ENCODE measurements around the gene WNT2. TPM values are rescaled to one million over a fixed set of nuclear protein-coding genes. Genes with fewer than 3 reads are reported as not detected.
A peak's percentile ranks its signal among the peaks of the same experiment; 100 is the strongest.

Gene WNT2
- total RNA-seq, 1 experiment from 2014 or later = not detected

- peaks cover 26% of the 10 kb centered on the region for H3K4me1 ChIP-seq (ENCODE audit: insufficient read depth, low read length)
- peak overlapping the region; percentile 89 for H3K9ac ChIP-seq (ENCODE audit: low read length)
- no TSS peak for BruUV-seq (replicated peaks)
- ATAC-seq = peak; percentile 84
- no peaks in the 10 kb centered on the region for H3K36me3 ChIP-seq (ENCODE audit: low read depth, low read length)
- H4K20me1 ChIP-seq (ENCODE audit: low read length) = no peaks in the 10 kb centered on the region
- POLR2A ChIA-PET (ENCODE audit: unreplicated experiment) = no interaction called here
- peak; percentile 89 for DNase-seq
- no peaks in the 10 kb centered on the region for H3K9me2 ChIP-seq (replicated peaks; ENCODE audit: low read length)
- peak overlapping the region; percentile 47 for H3K4me3 ChIP-seq (ENCODE audit: low read length)
- TF ChIP-seq EZH2phosphoT487 (IDR thresholded peaks at IDR 0.05; ENCODE audit: borderline replicate concordance, low read length) = no peak
- no peak for TF ChIP-seq CTCF (conservative IDR thresholded peaks at IDR 0.05; ENCODE audit: low read depth, low read length)
- TF ChIP-seq EZH2 (IDR thresholded peaks at IDR 0.05; ENCODE audit: low read length, unreplicated experiment) = no peak
- CTCF ChIA-PET = no interaction called here
- H3F3A ChIP-seq (ENCODE audit: low read length, unreplicated experiment) = peaks cover 4% of the 10 kb centered on the region
- no peaks in the 10 kb centered on the region for H3K27me3 ChIP-seq (ENCODE audit: low read length)
- H2AFZ ChIP-seq (ENCODE audit: low read length) = peak overlapping the region; percentile 41; the same call in 1 of the 2 replicates
- H3K27ac ChIP-seq (ENCODE audit: low read length) = peak overlapping the region; percentile 98
- H3K9me3 ChIP-seq (ENCODE audit: low read length) = no peaks in the 10 kb centered on the region
- intact Hi-C loops (cut with micrococcal nuclease) = no loop called here
- H3K4me2 ChIP-seq (ENCODE audit: low read length) = peak overlapping the region; percentile 90
- H3K79me2 ChIP-seq (ENCODE audit: low read length) = no peaks in the 10 kb centered on the region
These were observed 53.4 kb downstream of the WNT2 start for GRCh38 chr7:117269417-117269816.

GRCh38 chr7:117264716-117265115 lies 58.1 kb downstream of the WNT2 start:
- Histone ChIP-seq H3K4me2 (ENCODE audit: low read length) (no peak overlapping the region), H3F3A (ENCODE audit: low read length, unreplicated experiment) (no peaks in the 10 kb centered on the region), H3K4me1 (ENCODE audit: insufficient read depth, low read length) (peaks cover 9% of the 10 kb centered on the region), H4K20me1 (ENCODE audit: low read length) (no peaks in the 10 kb centered on the region), H3K27me3 (ENCODE audit: low read length) (no peaks in the 10 kb centered on the region), H3K9me2 (replicated peaks; ENCODE audit: low read length) (no peaks in the 10 kb centered on the region), H3K79me2 (ENCODE audit: low read length) (no peaks in the 10 kb centered on the region), H3K9me3 (ENCODE audit: low read length) (no peaks in the 10 kb centered on the region), H3K4me3 (ENCODE audit: low read length) (no peak overlapping the region), H3K9ac (ENCODE audit: low read length) (no peak overlapping the region), H2AFZ (ENCODE audit: low read length) (no peak overlapping the region), H3K36me3 (ENCODE audit: low read depth, low read length) (no peaks in the 10 kb centered on the region), H3K27ac (ENCODE audit: low read length) (no peak overlapping the region)
- TF ChIP-seq CTCF (conservative IDR thresholded peaks at IDR 0.05; ENCODE audit: low read depth, low read length) (no peak), EZH2 (IDR thresholded peaks at IDR 0.05; ENCODE audit: low read length, unreplicated experiment) (no peak)
- ATAC-seq (no peak), DNase-seq (no peak)
- intact Hi-C loops (cut with micrococcal nuclease) = no loop called here
- no TSS peak for BruUV-seq (replicated peaks)
- POLR2A ChIA-PET (ENCODE audit: unreplicated experiment) = no interaction called here
- CTCF ChIA-PET = no interaction called here

- H3K27me3 ChIP-seq (ENCODE audit: low read length) = no peaks in the 10 kb centered on the region
- no peak overlapping the region for H3K4me2 ChIP-seq (ENCODE audit: low read length)
- POLR2A ChIA-PET (ENCODE audit: unreplicated experiment) = no interaction called here
These were observed 60.3 kb downstream of the WNT2 start for GRCh38 chr7:117262546-117262945.

More at GRCh38 chr7:117262546-117262945, 60.3 kb downstream of the WNT2 start:
- Histone ChIP-seq H4K20me1 (ENCODE audit: low read length) (no peaks in the 10 kb centered on the region), H3K9me3 (ENCODE audit: low read length) (no peaks in the 10 kb centered on the region), H3K9me2 (replicated peaks; ENCODE audit: low read length) (no peaks in the 10 kb centered on the region), H3K4me1 (ENCODE audit: insufficient read depth, low read length) (no peaks in the 10 kb centered on the region), H3K4me3 (ENCODE audit: low read length) (no peak overlapping the region), H3K9ac (ENCODE audit: low read length) (no peak overlapping the region), H3K27ac (ENCODE audit: low read length) (no peak overlapping the region), H3F3A (ENCODE audit: low read length, unreplicated experiment) (no peaks in the 10 kb centered on the region), H3K79me2 (ENCODE audit: low read length) (no peaks in the 10 kb centered on the region), H3K36me3 (ENCODE audit: low read depth, low read length) (no peaks in the 10 kb centered on the region), H2AFZ (ENCODE audit: low read length) (no peak overlapping the region)
- CTCF ChIA-PET = no interaction called here
- no TSS peak for BruUV-seq (replicated peaks)
- ATAC-seq (no peak), DNase-seq (no peak)
- intact Hi-C loops (cut with micrococcal nuclease) = no loop called here
- no peak for TF ChIP-seq CTCF (conservative IDR thresholded peaks at IDR 0.05; ENCODE audit: low read depth, low read length)
- TF ChIP-seq EZH2phosphoT487 (IDR thresholded peaks at IDR 0.05; ENCODE audit: borderline replicate concordance, low read length) = no peak
- TF ChIP-seq EZH2 (IDR thresholded peaks at IDR 0.05; ENCODE audit: low read length, unreplicated experiment) = no peak
